Lung (tissue), 16 donors: ENCODE data around the gene GGN. TPM values are rescaled to one million over a fixed set of nuclear protein-coding genes. Genes with fewer than 3 reads are reported as not detected.

ENCODE experiments used
- ATAC-seq: fragments of 200-7000 bp; cut with Tn5 transposase; one replicate; pipeline ENCODE4 v1.9.1; 2020; ENCODE audit warnings: moderate number of reproducible peaks; ENCODE audit not compliant: insufficient read depth, low FRiP score
- DNase-seq, 3 donors: peaks; one replicate each; pipeline ENCODE4 v3.0.0-alpha.2; 2013 to 2017
- H3K27ac ChIP-seq, 2 donors: one replicate each; pipeline ENCODE4 v1.5.1; 2013; ENCODE audit warnings: mild to moderate bottlenecking in 2 of 2, moderate library complexity in 2 of 2, control low read depth in 1 of 2, inconsistent platforms in 1 of 2, low read depth in 1 of 2, low read length in 1 of 2
- H3K27me3 ChIP-seq, 3 donors: one replicate each; pipeline ENCODE4 v1.5.1; 2013; ENCODE audit warnings: low read length in 2 of 3; ENCODE audit not compliant: control insufficient read depth in 3 of 3, insufficient read depth in 3 of 3
- H3K36me3 ChIP-seq, 4 donors: one replicate each; pipeline ENCODE4 v1.5.1; 2013; ENCODE audit warnings: low read length in 4 of 4, mild to moderate bottlenecking in 1 of 4, moderate library complexity in 1 of 4; ENCODE audit not compliant: control insufficient read depth in 4 of 4, insufficient read depth in 4 of 4
- H3K4me1 ChIP-seq, 5 donors: one replicate each; pipeline ENCODE4 v1.5.1; 2013; ENCODE audit warnings: low read length in 5 of 5, mild to moderate bottlenecking in 2 of 5, moderate library complexity in 1 of 5; ENCODE audit not compliant: control insufficient read depth in 5 of 5, insufficient read depth in 5 of 5
- H3K4me3 ChIP-seq: one replicate; pipeline ENCODE4 v1.5.1; 2013; ENCODE audit warnings: mild to moderate bottlenecking, control low read depth, moderate library complexity
- H3K9ac ChIP-seq, 2 donors: one replicate each; pipeline ENCODE4 v1.5.1; 2013; ENCODE audit warnings: low read length in 2 of 2, control low read depth in 1 of 2; ENCODE audit not compliant: insufficient read depth in 1 of 2
- H3K9me3 ChIP-seq, 4 donors: one replicate each; pipeline ENCODE4 v1.5.1; 2013; ENCODE audit warnings: low read length in 3 of 4, mild to moderate bottlenecking in 1 of 4, moderate library complexity in 1 of 4; ENCODE audit not compliant: control insufficient read depth in 4 of 4, insufficient read depth in 3 of 4
- WGBS, 2 donors: extraction: QIAGEN DNeasy Blood & Tissue Kit; methylation state at CpG; one replicate each; pipeline ENCODE4 v1.1.7; 2013; 5-methylcytosine and 5-hydroxymethylcytosine counted together
- long read RNA-seq, 5 donors: transcript quantifications; one replicate each; lab custom pipeline, GENCODE V29; 2026
- polyA plus RNA-seq, 2 donors: library from polyadenylated mRNA; stranded (reverse); fragments of 200-250 nt; gene quantifications; one replicate each; pipeline ENCODE4 v1.2.1, GENCODE V29; 2013
- total RNA-seq, 2 donors: library from RNA; depleted of rRNA in 1 of 2; stranded (reverse); fragments of >200 nt in 1 of 2; gene quantifications; one replicate each; pipeline ENCODE4 v1.2.1, GENCODE V29; 2014 to 2021
- TF ChIP-seq, protein P1 (sequence below): IDR thresholded peaks from 2 replicates; pipeline ENCODE4 v1.5.1; 2012; ENCODE audit warnings: mild to moderate bottlenecking; ENCODE audit errors: control extremely low read depth, extremely low read depth
- donor health status: control.
- donor health status: control.
- donor health status: Bipolar disorder and iron deficiency.
- donor health status: healthy.
- donor health status: DM: yes; HTN: yes; CAD: no.

Gene GGN, protein sequence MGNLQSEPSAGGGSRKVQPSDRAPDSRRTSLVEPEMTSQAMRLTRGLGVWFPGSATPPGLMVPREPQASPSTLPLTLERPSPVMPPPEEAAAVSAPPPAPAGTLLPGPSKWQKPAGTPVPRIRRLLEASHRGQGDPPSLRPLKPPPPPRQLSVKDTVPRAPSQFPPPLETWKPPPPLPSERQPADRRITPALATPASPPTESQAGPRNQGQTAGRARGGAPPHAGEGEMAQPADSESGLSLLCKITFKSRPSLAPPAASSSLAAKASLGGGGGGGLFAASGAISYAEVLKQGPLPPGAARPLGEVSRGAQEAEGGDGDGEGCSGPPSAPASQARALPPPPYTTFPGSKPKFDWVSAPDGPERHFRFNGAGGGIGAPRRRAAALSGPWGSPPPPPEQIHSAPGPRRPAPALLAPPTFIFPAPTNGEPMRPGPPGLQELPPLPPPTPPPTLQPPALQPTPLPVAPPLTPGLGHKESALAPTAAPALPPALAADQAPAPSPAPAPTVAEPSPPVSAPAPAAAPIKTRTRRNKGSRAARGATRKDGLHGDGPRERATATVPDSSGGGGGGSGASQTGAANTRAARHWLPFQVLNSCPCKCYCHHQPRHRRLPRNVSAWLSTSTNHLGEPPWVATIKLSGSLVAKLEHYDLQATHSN
- total RNA-seq (under 1 TPM; 0.17 to 0.61 TPM), polyA plus RNA-seq (under 1 TPM; 0.33 to 0.44 TPM)
- long read RNA-seq, donor 1: 0 reads
- long read RNA-seq, donor 2: 0 reads
- long read RNA-seq, donor 3: 0 reads
- long read RNA-seq, donor 4: 0 reads
- long read RNA-seq, donor 5, partial matches to known transcripts: 5 of 5 reads
- long read RNA-seq, donor 5, other reads (novel, unspliced or antisense): 0 of 5 reads

DNA sequence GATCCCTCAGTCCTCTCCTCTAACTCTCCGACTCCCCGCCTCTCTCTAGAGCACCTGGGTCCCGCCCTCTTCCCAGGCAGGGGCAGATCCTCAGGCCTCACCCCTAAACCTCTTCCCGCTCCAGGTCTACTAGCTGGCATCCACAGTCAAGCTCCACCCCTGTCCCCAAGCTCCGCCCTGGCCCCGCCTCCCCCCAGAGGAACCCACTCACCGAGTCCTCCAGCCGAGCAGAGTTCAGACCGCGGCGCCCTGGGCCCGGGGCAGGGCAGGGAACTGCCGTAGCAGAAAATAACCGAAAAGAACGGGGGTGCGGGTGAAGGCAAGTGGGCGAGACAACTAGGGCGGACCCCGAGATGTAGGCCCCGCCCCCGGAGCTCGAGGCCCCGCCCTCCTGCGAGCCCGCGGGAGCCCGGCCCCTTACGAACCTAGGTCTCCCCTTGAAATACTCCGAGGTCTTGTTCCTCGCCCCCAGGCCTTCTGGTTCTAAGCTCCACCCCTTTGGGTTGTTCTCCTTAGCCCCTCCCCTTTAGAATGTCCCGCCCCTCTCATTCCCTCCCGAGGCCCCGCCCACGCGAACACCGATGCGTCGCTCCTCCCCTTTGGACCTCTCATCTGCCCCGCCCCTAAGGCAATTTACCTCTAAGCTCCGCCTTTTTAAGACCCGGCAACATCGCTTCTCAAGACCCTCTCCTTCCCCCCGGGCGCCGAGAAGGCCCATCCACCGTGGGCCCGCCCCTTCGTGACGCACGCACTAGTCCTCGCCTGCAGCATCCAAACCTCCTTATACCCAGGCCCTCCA lies at the start of gene GGN:
TSS of gene GGN (minus strand) at position 485 of the 799 bp plus-strand sequence. CDS start 773 bp downstream, outside the sequence.
- WGBS, 2 donors: 1 to 2% methylated on average over 47 to 51 of the region's 51 CpGs
- TF ChIP-seq, protein P1, sequence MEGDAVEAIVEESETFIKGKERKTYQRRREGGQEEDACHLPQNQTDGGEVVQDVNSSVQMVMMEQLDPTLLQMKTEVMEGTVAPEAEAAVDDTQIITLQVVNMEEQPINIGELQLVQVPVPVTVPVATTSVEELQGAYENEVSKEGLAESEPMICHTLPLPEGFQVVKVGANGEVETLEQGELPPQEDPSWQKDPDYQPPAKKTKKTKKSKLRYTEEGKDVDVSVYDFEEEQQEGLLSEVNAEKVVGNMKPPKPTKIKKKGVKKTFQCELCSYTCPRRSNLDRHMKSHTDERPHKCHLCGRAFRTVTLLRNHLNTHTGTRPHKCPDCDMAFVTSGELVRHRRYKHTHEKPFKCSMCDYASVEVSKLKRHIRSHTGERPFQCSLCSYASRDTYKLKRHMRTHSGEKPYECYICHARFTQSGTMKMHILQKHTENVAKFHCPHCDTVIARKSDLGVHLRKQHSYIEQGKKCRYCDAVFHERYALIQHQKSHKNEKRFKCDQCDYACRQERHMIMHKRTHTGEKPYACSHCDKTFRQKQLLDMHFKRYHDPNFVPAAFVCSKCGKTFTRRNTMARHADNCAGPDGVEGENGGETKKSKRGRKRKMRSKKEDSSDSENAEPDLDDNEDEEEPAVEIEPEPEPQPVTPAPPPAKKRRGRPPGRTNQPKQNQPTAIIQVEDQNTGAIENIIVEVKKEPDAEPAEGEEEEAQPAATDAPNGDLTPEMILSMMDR: no peak
- ATAC-seq (peak; percentile 59), DNase-seq (peak; percentile 46 to 74 (median 63))
- H3K27me3 ChIP-seq: peaks cover 0 to 73% (median 41%) of the 10 kb centered on the region in 3 donors
- peaks cover 4 to 19% (median 14%) of the 10 kb centered on the region in 4 donors for H3K36me3 ChIP-seq
- H3K9me3 ChIP-seq: peaks cover 0 to 10% (median 0%) of the 10 kb centered on the region in 4 donors
- peak within 1 kb of the TSS; percentile 32 for H3K4me3 ChIP-seq
- H3K4me1 ChIP-seq: peaks cover 0 to 18% (median 0%) of the 10 kb centered on the region in 5 donors
- no peak within 1 kb of the TSS for H3K9ac ChIP-seq
- H3K27ac ChIP-seq: peak within 1 kb of the TSS; percentile 18 to 47

DNA sequence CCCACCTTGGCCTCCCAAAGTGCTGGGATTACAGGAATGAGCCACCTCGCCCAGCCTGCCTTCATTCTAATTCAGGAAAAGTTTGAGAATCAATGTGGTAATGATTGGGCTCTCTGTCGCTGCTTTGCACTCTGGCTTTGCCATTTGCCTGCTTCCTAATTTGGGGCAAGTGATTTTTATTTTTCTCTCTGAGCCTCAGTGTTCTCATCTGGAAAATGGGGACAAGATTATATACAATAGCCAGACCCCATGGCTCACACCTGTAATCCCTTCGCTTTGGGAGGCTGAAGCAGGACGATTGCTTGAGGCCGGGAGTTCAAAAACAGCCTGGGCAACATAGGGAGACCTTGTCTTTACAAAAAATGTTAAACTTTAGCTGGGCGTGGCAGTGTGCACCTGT lies 49.5 kb upstream of the GGN start:
- peaks cover 0 to 7% (median 3%) of the 10 kb centered on the region in 3 donors for H3K27me3 ChIP-seq
- no peak overlapping the region for H3K4me3 ChIP-seq
- no peak for DNase-seq
- no peak overlapping the region for H3K27ac ChIP-seq
- H3K9me3 ChIP-seq: no peaks in the 10 kb centered on the region
- TF ChIP-seq, protein P1: no peak
- 93 to 98% methylated on average over 6 of the region's 6 CpGs for WGBS, 2 donors
- no peaks in the 10 kb centered on the region for H3K36me3 ChIP-seq
- no peak overlapping the region for H3K9ac ChIP-seq
- no peaks in the 10 kb centered on the region for H3K4me1 ChIP-seq
- ATAC-seq: no peak

DNA sequence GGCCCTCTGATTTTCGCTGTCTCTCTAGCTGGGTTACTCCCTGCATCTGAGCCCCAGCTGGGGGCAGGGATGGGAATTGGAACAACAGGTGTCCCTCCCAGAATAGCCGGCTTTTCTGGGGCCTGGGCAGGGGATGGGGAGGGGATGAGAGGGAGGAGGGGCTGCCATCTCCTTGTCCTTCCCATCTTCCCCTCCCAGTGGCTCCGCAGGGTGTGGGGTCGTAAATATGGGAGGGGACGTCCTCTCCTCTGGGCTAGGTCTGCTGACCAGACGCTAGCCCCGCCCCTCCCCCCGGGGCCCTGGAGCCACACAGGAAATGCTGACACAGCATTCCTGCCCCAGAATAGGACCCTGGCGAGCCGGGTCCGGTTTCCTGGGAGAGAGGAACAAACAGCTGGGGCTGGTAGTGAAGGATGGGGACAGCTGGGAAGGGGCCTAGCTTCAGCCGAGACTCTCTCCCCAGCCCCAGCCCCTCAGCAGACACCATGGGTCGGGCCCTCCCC lies 46.8 kb upstream of the GGN start:
- ATAC-seq (no peak), DNase-seq (peak in 1 of 3 donors; percentile 32)
- TF ChIP-seq, protein P1: no peak
- H3K27ac ChIP-seq: no peak overlapping the region
- H3K27me3 ChIP-seq: peaks cover 0 to 9% (median 3%) of the 10 kb centered on the region in 3 donors
- H3K9me3 ChIP-seq: no peaks in the 10 kb centered on the region
- H3K9ac ChIP-seq: no peak overlapping the region
- no peaks in the 10 kb centered on the region for H3K4me1 ChIP-seq
- H3K36me3 ChIP-seq: no peaks in the 10 kb centered on the region
- H3K4me3 ChIP-seq: no peak overlapping the region
- WGBS, 2 donors: 22 to 27% methylated on average over 13 of the region's 13 CpGs
